Measurements from ENCODE around the gene ECHDC3. TPM values are rescaled to one million over a fixed set of nuclear protein-coding genes. Genes with fewer than 3 reads are reported as not detected.

ECHDC3 gene
- polyA plus RNA-seq, 4 donors: 3.8 to 25.8 (median 9.7) TPM

DNA sequence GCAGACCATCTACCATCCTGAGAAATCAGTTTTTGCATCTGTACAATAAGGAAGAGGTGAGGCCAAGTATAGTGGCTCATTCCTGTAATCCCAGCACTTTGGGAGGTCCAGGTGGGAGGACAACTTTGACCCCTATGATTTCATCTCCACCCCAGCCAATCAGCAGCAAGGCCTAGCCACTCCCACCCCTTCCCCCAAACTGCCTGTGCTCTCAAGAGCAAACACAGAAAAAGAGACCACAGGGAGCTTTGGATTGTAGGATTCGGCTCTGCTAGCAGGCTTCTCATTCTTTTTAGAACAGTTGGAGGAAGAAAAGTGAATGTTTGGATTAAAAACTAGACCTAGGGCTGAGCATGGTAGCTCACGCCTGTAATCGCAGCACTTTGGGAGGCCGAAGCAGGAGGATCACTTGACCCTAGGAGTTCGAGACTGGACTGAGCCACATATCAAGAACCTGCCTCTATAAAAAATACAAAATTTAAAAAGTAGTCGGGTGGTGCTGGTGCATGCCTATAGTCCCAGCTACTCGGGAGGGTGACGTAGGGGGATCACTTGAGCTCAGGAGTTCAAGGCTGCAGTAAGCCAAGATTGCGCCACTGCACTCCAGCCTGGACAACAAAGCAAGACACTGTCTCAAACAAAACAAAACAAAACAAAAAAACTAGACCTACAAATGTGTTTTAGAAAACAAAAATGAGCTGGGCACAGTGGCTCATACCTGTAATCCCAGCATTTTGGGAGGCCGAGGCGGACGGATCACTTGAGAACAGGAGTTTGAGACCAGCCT, 55.9 kb downstream of the ECHDC3 start:
- no peak for DNase-seq
- no peaks in the 10 kb centered on the region for H3K36me3 ChIP-seq (ENCODE audit: control insufficient read depth in 3 of 3, insufficient read depth in 2 of 3, low read depth in 1 of 3, low read length in 3 of 3)
- peaks cover 0 to 5% (median 0%) of the 10 kb centered on the region in 3 donors for H3K4me1 ChIP-seq (ENCODE audit: control insufficient read depth in 3 of 3, insufficient read depth in 2 of 3, low read depth in 1 of 3, low read length in 2 of 3)
- H3K9me3 ChIP-seq (ENCODE audit: control insufficient read depth in 2 of 2, insufficient read depth in 1 of 2, low read depth in 1 of 2, low read length in 1 of 2): no peaks in the 10 kb centered on the region
- WGBS, 3 donors: 86 to 91% (median 88%) methylated on average over 12 of the region's 12 CpGs
- FAIRE-seq: no peak
- H3K27me3 ChIP-seq (ENCODE audit: control insufficient read depth in 3 of 3, insufficient read depth in 3 of 3, low read length in 3 of 3): no peaks in the 10 kb centered on the region
- no peak overlapping the region for H3K4me3 ChIP-seq (ENCODE audit: low read depth in 1 of 3, low read length in 3 of 3)
- H3K27ac ChIP-seq (ENCODE audit: low read depth in 1 of 3, low read length in 2 of 3): no peak overlapping the region

DNA sequence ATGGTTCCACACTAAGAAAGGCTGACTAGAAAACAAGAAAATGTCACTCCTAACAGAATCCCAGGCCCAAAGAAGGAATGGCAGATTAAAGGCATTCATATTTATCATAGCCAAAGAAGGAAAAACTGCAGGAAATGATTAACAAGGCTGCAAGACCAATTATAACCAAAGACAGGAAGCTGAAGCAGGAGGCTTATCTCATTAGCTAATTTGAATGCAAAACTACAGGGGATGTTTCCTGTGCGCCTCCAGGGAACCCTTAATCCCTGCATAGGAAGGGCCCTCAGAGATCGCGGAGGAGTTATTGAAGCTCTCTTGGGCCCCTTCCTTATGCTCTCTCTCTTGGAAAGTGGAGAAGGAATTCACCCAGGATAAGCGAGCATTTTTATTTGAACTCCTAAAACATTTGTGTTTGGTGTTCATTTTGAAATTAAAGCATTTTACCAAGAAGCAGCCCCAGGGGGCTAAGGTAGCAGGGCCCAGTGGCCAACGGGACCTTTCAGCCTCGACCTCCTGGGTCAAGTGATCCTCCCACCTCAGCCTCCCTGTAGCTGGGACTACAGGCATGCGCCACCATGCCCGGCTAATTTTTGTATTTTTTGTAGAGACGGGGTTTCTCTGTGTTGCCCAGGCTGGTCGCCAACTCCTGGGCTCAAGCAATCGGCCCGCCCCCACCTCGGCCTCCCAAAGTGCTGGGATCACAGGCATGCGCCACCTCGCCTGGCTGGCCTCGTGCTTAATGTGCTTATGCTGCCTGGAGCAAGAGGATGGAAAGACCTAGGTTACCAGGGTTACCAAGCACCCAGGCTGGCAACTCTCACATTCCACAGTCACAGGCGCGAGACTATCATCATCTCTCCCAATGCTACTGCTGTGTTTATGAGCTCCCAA, 56.9 kb downstream of the ECHDC3 start:
- H3K27ac ChIP-seq (ENCODE audit: low read depth in 1 of 3, low read length in 2 of 3): no peak overlapping the region
- no peaks in the 10 kb centered on the region for H3K36me3 ChIP-seq (ENCODE audit: control insufficient read depth in 3 of 3, insufficient read depth in 2 of 3, low read depth in 1 of 3, low read length in 3 of 3)
- 77 to 78% (median 78%) methylated on average over 18 of the region's 18 CpGs for whole genome bisulfite sequencing, 3 donors
- H3K9me3 ChIP-seq (ENCODE audit: control insufficient read depth in 2 of 2, insufficient read depth in 1 of 2, low read depth in 1 of 2, low read length in 1 of 2): no peaks in the 10 kb centered on the region
- H3K4me3 ChIP-seq (ENCODE audit: low read depth in 1 of 3, low read length in 3 of 3): no peak overlapping the region
- DNase-seq (no peak), FAIRE-seq (no peak)
- H3K27me3 ChIP-seq (ENCODE audit: control insufficient read depth in 3 of 3, insufficient read depth in 3 of 3, low read length in 3 of 3): no peaks in the 10 kb centered on the region
- H3K4me1 ChIP-seq (ENCODE audit: control insufficient read depth in 3 of 3, insufficient read depth in 2 of 3, low read depth in 1 of 3, low read length in 2 of 3): peaks cover 0 to 3% (median 0%) of the 10 kb centered on the region in 3 donors

DNA sequence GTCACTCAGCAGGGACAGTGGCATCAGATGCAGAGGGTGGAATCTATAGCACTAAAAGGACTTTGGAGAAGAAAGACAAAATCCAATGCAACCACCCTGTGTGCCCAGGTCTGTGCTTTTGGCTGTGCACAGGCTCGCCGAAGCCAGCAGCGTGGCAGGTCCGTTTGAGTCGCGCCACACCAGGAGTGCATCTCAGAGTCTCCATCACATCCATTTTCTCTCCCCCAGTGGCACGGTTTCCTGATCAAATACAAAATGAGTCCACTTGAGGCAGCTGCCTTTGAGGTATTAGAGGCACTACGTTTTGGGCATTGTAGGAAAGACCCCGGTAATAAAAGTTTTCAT, 57.5 kb downstream of the ECHDC3 start:
- Histone ChIP-seq H3K4me1 (ENCODE audit: control insufficient read depth in 3 of 3, insufficient read depth in 2 of 3, low read depth in 1 of 3, low read length in 2 of 3) (no peaks in the 10 kb centered on the region), H3K27ac (ENCODE audit: low read depth in 1 of 3, low read length in 2 of 3) (no peak overlapping the region), H3K9me3 (ENCODE audit: control insufficient read depth in 2 of 2, insufficient read depth in 1 of 2, low read depth in 1 of 2, low read length in 1 of 2) (no peaks in the 10 kb centered on the region), H3K4me3 (ENCODE audit: low read depth in 1 of 3, low read length in 3 of 3) (no peak overlapping the region), H3K36me3 (ENCODE audit: control insufficient read depth in 3 of 3, insufficient read depth in 2 of 3, low read depth in 1 of 3, low read length in 3 of 3) (no peaks in the 10 kb centered on the region), H3K27me3 (ENCODE audit: control insufficient read depth in 3 of 3, insufficient read depth in 3 of 3, low read length in 3 of 3) (no peaks in the 10 kb centered on the region)
- FAIRE-seq (no peak), DNase-seq (no peak)
- WGBS, 3 donors: 87 to 93% (median 90%) methylated on average over 9 of the region's 9 CpGs

DNA sequence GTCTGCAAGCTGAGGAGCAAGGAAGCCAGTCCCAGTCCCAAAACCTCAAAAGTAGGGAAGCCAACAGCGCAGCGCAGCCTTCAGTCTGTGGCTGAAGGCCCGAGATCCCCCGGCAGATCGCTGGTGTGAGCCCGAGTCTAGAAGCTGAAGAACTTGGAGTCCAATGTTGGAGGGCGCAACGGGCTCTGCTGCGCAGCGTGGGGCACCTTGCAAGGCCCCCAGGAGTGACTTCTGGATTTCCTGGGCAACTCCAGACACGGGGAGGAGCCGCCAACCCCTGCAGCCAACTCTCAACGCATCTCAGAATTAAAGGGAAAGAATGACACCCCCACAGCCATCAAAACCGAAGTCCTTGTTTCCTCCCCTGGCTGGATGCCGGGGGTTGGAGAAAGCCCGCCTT, 62.2 kb downstream of the ECHDC3 start:
- no peaks in the 10 kb centered on the region for H3K27me3 ChIP-seq (ENCODE audit: control insufficient read depth in 3 of 3, insufficient read depth in 3 of 3, low read length in 3 of 3)
- no peaks in the 10 kb centered on the region for H3K9me3 ChIP-seq (ENCODE audit: control insufficient read depth in 2 of 2, insufficient read depth in 1 of 2, low read depth in 1 of 2, low read length in 1 of 2)
- H3K4me1 ChIP-seq (ENCODE audit: control insufficient read depth in 3 of 3, insufficient read depth in 2 of 3, low read depth in 1 of 3, low read length in 2 of 3): no peaks in the 10 kb centered on the region
- H3K4me3 ChIP-seq (ENCODE audit: low read depth in 1 of 3, low read length in 3 of 3): no peak overlapping the region
- 85 to 91% (median 86%) methylated on average over 16 of the region's 16 CpGs for WGBS, 3 donors
- no peak overlapping the region for H3K27ac ChIP-seq (ENCODE audit: low read depth in 1 of 3, low read length in 2 of 3)
- H3K36me3 ChIP-seq (ENCODE audit: control insufficient read depth in 3 of 3, insufficient read depth in 2 of 3, low read depth in 1 of 3, low read length in 3 of 3): no peaks in the 10 kb centered on the region
- no peak for DNase-seq
- FAIRE-seq: no peak

DNA sequence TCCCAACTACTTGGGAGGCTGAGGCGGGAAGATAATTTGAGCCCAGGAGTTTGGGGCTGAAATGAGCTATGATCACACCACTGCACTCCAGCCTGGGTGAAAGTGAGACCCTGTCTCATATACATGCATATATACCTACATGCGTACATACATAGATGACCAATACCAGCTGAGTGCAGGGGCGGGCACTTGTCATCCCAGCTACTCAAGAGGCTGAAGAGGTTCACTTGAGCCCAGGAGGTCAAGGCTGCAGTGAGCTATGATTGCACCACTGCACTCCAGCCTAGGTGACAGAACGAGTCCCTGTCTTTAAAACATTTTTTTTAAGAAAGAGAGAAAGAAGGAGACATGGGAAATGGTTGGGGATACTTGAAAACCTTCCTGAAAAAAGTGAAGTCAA, 63.6 kb downstream of the ECHDC3 start:
- Histone ChIP-seq H3K4me1 (ENCODE audit: control insufficient read depth in 3 of 3, insufficient read depth in 2 of 3, low read depth in 1 of 3, low read length in 2 of 3) (no peaks in the 10 kb centered on the region), H3K4me3 (ENCODE audit: low read depth in 1 of 3, low read length in 3 of 3) (no peak overlapping the region), H3K9me3 (ENCODE audit: control insufficient read depth in 2 of 2, insufficient read depth in 1 of 2, low read depth in 1 of 2, low read length in 1 of 2) (no peaks in the 10 kb centered on the region), H3K27me3 (ENCODE audit: control insufficient read depth in 3 of 3, insufficient read depth in 3 of 3, low read length in 3 of 3) (no peaks in the 10 kb centered on the region), H3K27ac (ENCODE audit: low read depth in 1 of 3, low read length in 2 of 3) (no peak overlapping the region), H3K36me3 (ENCODE audit: control insufficient read depth in 3 of 3, insufficient read depth in 2 of 3, low read depth in 1 of 3, low read length in 3 of 3) (no peaks in the 10 kb centered on the region)
- no peak for DNase-seq
- 79 to 87% (median 84%) methylated on average over 4 of the region's 4 CpGs for WGBS, 3 donors
- FAIRE-seq: no peak

DNA sequence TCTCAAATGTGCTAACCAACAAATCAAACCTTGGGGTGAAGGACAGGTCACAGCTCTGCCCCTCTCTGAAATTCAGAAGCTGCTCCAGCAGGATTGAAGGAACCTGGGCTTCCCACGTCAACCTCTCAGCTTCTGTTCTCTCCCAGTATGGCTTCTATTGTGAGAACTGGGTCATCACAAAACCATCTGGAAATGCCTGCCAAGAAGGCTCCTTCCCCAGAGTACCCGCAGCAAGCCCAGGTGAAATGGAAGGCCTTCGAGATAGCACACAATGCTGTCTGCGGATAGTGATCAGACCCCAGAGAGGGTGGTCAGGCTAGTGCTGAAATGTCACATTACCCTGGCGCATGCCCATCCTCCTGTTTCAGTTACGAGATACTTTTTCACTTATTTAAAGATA, 64.5 kb downstream of the ECHDC3 start:
- Histone ChIP-seq H3K4me3 (ENCODE audit: low read depth in 1 of 3, low read length in 3 of 3) (no peak overlapping the region), H3K9me3 (ENCODE audit: control insufficient read depth in 2 of 2, insufficient read depth in 1 of 2, low read depth in 1 of 2, low read length in 1 of 2) (no peaks in the 10 kb centered on the region), H3K27ac (ENCODE audit: low read depth in 1 of 3, low read length in 2 of 3) (no peak overlapping the region), H3K27me3 (ENCODE audit: control insufficient read depth in 3 of 3, insufficient read depth in 3 of 3, low read length in 3 of 3) (no peaks in the 10 kb centered on the region), H3K4me1 (ENCODE audit: control insufficient read depth in 3 of 3, insufficient read depth in 2 of 3, low read depth in 1 of 3, low read length in 2 of 3) (no peaks in the 10 kb centered on the region), H3K36me3 (ENCODE audit: control insufficient read depth in 3 of 3, insufficient read depth in 2 of 3, low read depth in 1 of 3, low read length in 3 of 3) (no peaks in the 10 kb centered on the region)
- no peak for DNase-seq
- 79 to 91% (median 85%) methylated on average over 6 of the region's 6 CpGs for WGBS, 3 donors
- no peak for FAIRE-seq

DNA sequence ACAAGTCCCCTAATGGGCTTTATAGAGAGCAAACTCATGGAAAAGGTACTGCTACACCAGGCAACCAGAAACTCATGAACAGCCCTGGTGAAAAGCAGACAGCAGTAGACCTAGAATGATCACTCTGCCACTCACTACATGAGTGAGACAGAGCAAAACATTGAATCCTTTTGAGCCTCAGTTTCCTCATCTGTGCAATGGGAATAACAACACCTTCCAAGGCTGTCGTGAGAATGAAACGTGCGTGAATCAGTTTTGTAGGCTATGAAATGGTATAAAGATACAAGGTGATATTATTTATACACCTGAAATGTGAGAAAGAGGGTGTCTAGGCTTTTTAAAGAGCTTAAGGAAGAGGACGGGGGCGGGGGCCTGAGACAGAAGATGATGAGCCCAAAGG, 66.6 kb downstream of the ECHDC3 start:
- no peaks in the 10 kb centered on the region for H3K36me3 ChIP-seq (ENCODE audit: control insufficient read depth in 3 of 3, insufficient read depth in 2 of 3, low read depth in 1 of 3, low read length in 3 of 3)
- no peaks in the 10 kb centered on the region for H3K9me3 ChIP-seq (ENCODE audit: control insufficient read depth in 2 of 2, insufficient read depth in 1 of 2, low read depth in 1 of 2, low read length in 1 of 2)
- H3K4me1 ChIP-seq (ENCODE audit: control insufficient read depth in 3 of 3, insufficient read depth in 2 of 3, low read depth in 1 of 3, low read length in 2 of 3): no peaks in the 10 kb centered on the region
- no peaks in the 10 kb centered on the region for H3K27me3 ChIP-seq (ENCODE audit: control insufficient read depth in 3 of 3, insufficient read depth in 3 of 3, low read length in 3 of 3)
- FAIRE-seq (no peak), DNase-seq (no peak)
- H3K27ac ChIP-seq (ENCODE audit: low read depth in 1 of 3, low read length in 2 of 3): no peak overlapping the region
- 93 to 98% (median 94%) methylated on average over 5 of the region's 5 CpGs for WGBS, 3 donors
- H3K4me3 ChIP-seq (ENCODE audit: low read depth in 1 of 3, low read length in 3 of 3): no peak overlapping the region

DNA sequence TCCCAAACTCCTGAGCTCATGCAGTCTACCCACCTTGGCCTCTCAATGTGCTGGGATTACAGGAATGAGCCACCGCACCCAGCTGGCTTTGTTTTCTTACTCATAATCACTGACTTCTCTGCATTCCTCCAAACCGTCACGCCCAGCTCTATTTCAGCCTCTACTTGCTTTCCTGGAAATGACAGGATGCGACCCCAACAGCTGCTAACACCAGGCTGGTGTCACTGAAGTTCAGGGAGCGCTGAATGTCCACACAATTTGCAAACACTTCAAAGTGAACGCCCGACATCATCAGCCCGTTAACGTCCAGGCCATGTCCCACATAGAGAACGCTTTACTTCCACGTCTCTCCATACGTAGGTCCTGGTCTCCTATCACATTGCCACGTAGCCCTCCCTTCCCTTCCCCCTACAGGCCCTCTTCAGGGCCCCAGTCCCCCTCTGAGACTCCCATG, 68.2 kb downstream of the ECHDC3 start:
- Histone ChIP-seq H3K27ac (ENCODE audit: low read depth in 1 of 3, low read length in 2 of 3) (no peak overlapping the region), H3K36me3 (ENCODE audit: control insufficient read depth in 3 of 3, insufficient read depth in 2 of 3, low read depth in 1 of 3, low read length in 3 of 3) (no peaks in the 10 kb centered on the region), H3K4me3 (ENCODE audit: low read depth in 1 of 3, low read length in 3 of 3) (no peak overlapping the region), H3K4me1 (ENCODE audit: control insufficient read depth in 3 of 3, insufficient read depth in 2 of 3, low read depth in 1 of 3, low read length in 2 of 3) (no peaks in the 10 kb centered on the region), H3K9me3 (ENCODE audit: control insufficient read depth in 2 of 2, insufficient read depth in 1 of 2, low read depth in 1 of 2, low read length in 1 of 2) (no peaks in the 10 kb centered on the region), H3K27me3 (ENCODE audit: control insufficient read depth in 3 of 3, insufficient read depth in 3 of 3, low read length in 3 of 3) (no peaks in the 10 kb centered on the region)
- WGBS, 3 donors: 52 to 58% (median 54%) methylated on average over 13 of the region's 13 CpGs
- FAIRE-seq (no peak), DNase-seq (peak in 1 of 2 donors; percentile 37)

All from small intestine (tissue), 7 donors.